Tibial nerve (tissue), 4 donors: ENCODE data around the gene H6PD. TPM values are rescaled to one million over a fixed set of nuclear protein-coding genes. Genes with fewer than 3 reads are reported as not detected.
A peak's percentile ranks its signal among the peaks of the same experiment; 100 is the strongest.

ENCODE experiments used
- DNase-seq, 2 donors: peaks; one replicate each; pipeline ENCODE4 v3.0.0-alpha.2; 2019; ENCODE audit warnings: low spot score in 2 of 2
- H3K27ac ChIP-seq, 4 donors: fragments of 200-600 bp; sonication (generic) in 3 of 4; one replicate each; pipeline ENCODE4 v1.5.1; 2017 to 2019; ENCODE audit warnings: mild to moderate bottlenecking in 1 of 4
- H3K27me3 ChIP-seq, 2 donors: fragments of 200-600 bp; sonication (generic) in 1 of 2; one replicate each; pipeline versions ENCODE4 v1.5.1 to v1.6.0; 2017 to 2019
- H3K36me3 ChIP-seq, 3 donors: fragments of 200-600 bp; sonication (generic); one replicate each; pipeline ENCODE4 v1.5.1; 2018 to 2019
- H3K4me1 ChIP-seq, 4 donors: fragments of 200-600 bp; sonication (generic) in 3 of 4; one replicate each; pipeline ENCODE4 v1.5.1; 2017 to 2019
- H3K4me3 ChIP-seq, 4 donors: fragments of 200-600 bp; sonication (generic) in 3 of 4; one replicate each; pipeline ENCODE4 v1.5.1; 2017 to 2019; ENCODE audit warnings: mild to moderate bottlenecking in 1 of 4, moderate library complexity in 1 of 4
- H3K9me3 ChIP-seq, 4 donors: fragments of 200-600 bp; sonication (generic) in 3 of 4; one replicate each; pipeline ENCODE4 v1.5.1; 2017 to 2019
- EP300 ChIP-seq, 2 donors: sonication (generic); formaldehyde crosslinking; IDR thresholded peaks; one replicate each; pipeline ENCODE4 v1.6.1; 2017; ENCODE audit warnings: antibody characterized with exemption in 2 of 2, mild to moderate bottlenecking in 1 of 2
- POLR2A ChIP-seq, 2 donors: fragments of 450-650 bp; IDR thresholded peaks; one replicate each; pipeline ENCODE4 v1.6.1; 2017; ENCODE audit warnings: antibody characterized with exemption in 2 of 2, mild to moderate bottlenecking in 2 of 2, moderate library complexity in 2 of 2
- WGBS, 2 donors: methylation state at CpG; one replicate each; pipeline ENCODE4 v1.1.5; 2018; 5-methylcytosine and 5-hydroxymethylcytosine counted together
- total RNA-seq, 4 donors: library from RNA; depleted of rRNA; stranded (reverse); fragments of >200 nt; gene quantifications; one replicate each; pipeline ENCODE4 v1.1.0, GENCODE V29; 2016
- TF ChIP-seq, protein P1 (sequence below), 5 experiments: fragments of 200-600 bp in 3 of 5; fragments of 450-650 bp in 2 of 5; sonication (generic) in 3 of 5; IDR thresholded peaks; one replicate each; pipeline ENCODE4 v1.5.1; 2016 to 2019; ENCODE audit warnings: antibody characterized with exemption in 5 of 5, mild to moderate bottlenecking in 3 of 5, moderate library complexity in 2 of 5

The H6PD gene
- total RNA-seq, 4 donors from 2014 or later = 53.1 to 88.6 (median 72.7) TPM

GRCh38 chr1:9233942-9234222 lies 692 bp upstream of the H6PD start:
- H3K27me3 ChIP-seq = no peaks in the 10 kb centered on the region
- H3K4me3 ChIP-seq = peak overlapping the region in 3 of 4 donors; percentile 48 to 80 (median 72)
- DNase-seq = no peak
- H3K27ac ChIP-seq = peak overlapping the region; percentile 86 to 98 (median 88)
- 49 to 63% methylated on average over 3 of the region's 3 CpGs for WGBS, 2 donors
- TF ChIP-seq, protein P1, sequence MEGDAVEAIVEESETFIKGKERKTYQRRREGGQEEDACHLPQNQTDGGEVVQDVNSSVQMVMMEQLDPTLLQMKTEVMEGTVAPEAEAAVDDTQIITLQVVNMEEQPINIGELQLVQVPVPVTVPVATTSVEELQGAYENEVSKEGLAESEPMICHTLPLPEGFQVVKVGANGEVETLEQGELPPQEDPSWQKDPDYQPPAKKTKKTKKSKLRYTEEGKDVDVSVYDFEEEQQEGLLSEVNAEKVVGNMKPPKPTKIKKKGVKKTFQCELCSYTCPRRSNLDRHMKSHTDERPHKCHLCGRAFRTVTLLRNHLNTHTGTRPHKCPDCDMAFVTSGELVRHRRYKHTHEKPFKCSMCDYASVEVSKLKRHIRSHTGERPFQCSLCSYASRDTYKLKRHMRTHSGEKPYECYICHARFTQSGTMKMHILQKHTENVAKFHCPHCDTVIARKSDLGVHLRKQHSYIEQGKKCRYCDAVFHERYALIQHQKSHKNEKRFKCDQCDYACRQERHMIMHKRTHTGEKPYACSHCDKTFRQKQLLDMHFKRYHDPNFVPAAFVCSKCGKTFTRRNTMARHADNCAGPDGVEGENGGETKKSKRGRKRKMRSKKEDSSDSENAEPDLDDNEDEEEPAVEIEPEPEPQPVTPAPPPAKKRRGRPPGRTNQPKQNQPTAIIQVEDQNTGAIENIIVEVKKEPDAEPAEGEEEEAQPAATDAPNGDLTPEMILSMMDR (IDR thresholded peaks at IDR 0.05) = no peak
- TF ChIP-seq POLR2A (IDR thresholded peaks at IDR 0.05) (no peak), EP300 (IDR thresholded peaks at IDR 0.05) (no peak)
- peaks cover 0 to 50% (median 39%) of the 10 kb centered on the region in 4 donors for H3K4me1 ChIP-seq
- H3K9me3 ChIP-seq = peaks cover 0 to 4% (median 0%) of the 10 kb centered on the region in 4 donors
- no peaks in the 10 kb centered on the region for H3K36me3 ChIP-seq

GRCh38 chr1:9235096-9235459 lies 504 bp downstream of the H6PD start:
- TF ChIP-seq, protein P1 (IDR thresholded peaks at IDR 0.05) = no peak
- TF ChIP-seq EP300 (IDR thresholded peaks at IDR 0.05) = no peak
- no peak for TF ChIP-seq POLR2A (IDR thresholded peaks at IDR 0.05)
- WGBS, 2 donors = 0 to 1% methylated on average over 15 to 19 of the region's 28 CpGs
- no peaks in the 10 kb centered on the region for H3K27me3 ChIP-seq
- no peaks in the 10 kb centered on the region for H3K36me3 ChIP-seq
- peak overlapping the region; percentile 48 to 80 (median 74) for H3K4me3 ChIP-seq
- peak in 1 of 2 donors; percentile 41 for DNase-seq
- H3K27ac ChIP-seq = peak overlapping the region; percentile 86 to 98 (median 94)
- H3K4me1 ChIP-seq = peaks cover 0 to 62% (median 51%) of the 10 kb centered on the region in 4 donors
- peaks cover 0 to 4% (median 0%) of the 10 kb centered on the region in 4 donors for H3K9me3 ChIP-seq

- H3K27me3 ChIP-seq = no peaks in the 10 kb centered on the region
- H3K4me3 ChIP-seq = peak overlapping the region; percentile 48 to 80 (median 74)
- H3K9me3 ChIP-seq = peaks cover 0 to 4% (median 0%) of the 10 kb centered on the region in 4 donors
- H3K36me3 ChIP-seq = peaks cover 0 to 3% (median 0%) of the 10 kb centered on the region in 3 donors
- H3K4me1 ChIP-seq = peaks cover 0 to 67% (median 56%) of the 10 kb centered on the region in 4 donors
- TF ChIP-seq POLR2A (IDR thresholded peaks at IDR 0.05) (no peak), EP300 (IDR thresholded peaks at IDR 0.05) (no peak)
- TF ChIP-seq, protein P1 (IDR thresholded peaks at IDR 0.05) = no peak
- H3K27ac ChIP-seq = peak overlapping the region; percentile 86 to 98 (median 94)
- 79 to 80% methylated on average over 10 of the region's 10 CpGs for WGBS, 2 donors
- no peak for DNase-seq
Measured at GRCh38 chr1:9235560-9235959, 986 bp downstream of the H6PD start.

- Histone ChIP-seq H3K36me3 (peaks cover 0 to 12% (median 0%) of the 10 kb centered on the region in 3 donors), H3K4me3 (no peak overlapping the region), H3K9me3 (no peaks in the 10 kb centered on the region), H3K27ac (peak overlapping the region in 3 of 4 donors; percentile 37 to 84 (median 84)), H3K27me3 (no peaks in the 10 kb centered on the region), H3K4me1 (peaks cover 0 to 90% (median 71%) of the 10 kb centered on the region in 4 donors)
- TF ChIP-seq, protein P1 (IDR thresholded peaks at IDR 0.05) = no peak
- TF ChIP-seq EP300 (IDR thresholded peaks at IDR 0.05) (no peak), POLR2A (IDR thresholded peaks at IDR 0.05) (no peak)
- DNase-seq = no peak
- WGBS, 2 donors = 73 to 81% methylated on average over 6 of the region's 6 CpGs
Measured at GRCh38 chr1:9238134-9238533, 3.6 kb downstream of the H6PD start.

GRCh38 chr1:9238550-9238949 lies 4.0 kb downstream of the H6PD start:
- H3K27ac ChIP-seq = peak overlapping the region in 3 of 4 donors; percentile 37 to 84 (median 84)
- H3K4me3 ChIP-seq = no peak overlapping the region
- no peaks in the 10 kb centered on the region for H3K9me3 ChIP-seq
- H3K4me1 ChIP-seq = peaks cover 0 to 90% (median 71%) of the 10 kb centered on the region in 4 donors
- TF ChIP-seq POLR2A (IDR thresholded peaks at IDR 0.05) (no peak), EP300 (IDR thresholded peaks at IDR 0.05) (no peak)
- TF ChIP-seq, protein P1 (IDR thresholded peaks at IDR 0.05) = no peak
- no peak for DNase-seq
- H3K27me3 ChIP-seq = no peaks in the 10 kb centered on the region
- WGBS, 2 donors = 43 to 53% methylated on average over 4 of the region's 4 CpGs
- H3K36me3 ChIP-seq = peaks cover 0 to 12% (median 0%) of the 10 kb centered on the region in 3 donors
